Stimulated activated naive B cell treated with anti-CD40 and anti-IgM and Interleukin-4, amounts not matched to agents 10 μg/mL and 1 μg/mL and 100 μg/mL, for 72 hours (primary cell): ENCODE data around the gene SLC9C2.
"Not testable (repeated sequence)": the region's sequence is repeated elsewhere in the genome, so short reads cannot be mapped to it uniquely, and the experiment has no call there.

ENCODE experiments used
- ATAC-seq, 2 donors: fragments of 150-1000 bp; cut with Tn5 transposase; replicated peaks; 2 replicates each; pipeline ENCODE4 v1.10.0; 2021; ENCODE audit warnings: moderate library complexity in 1 of 2
- DNase-seq: peaks from one replicate; pipeline ENCODE4 v3.0.0; 2021
- H3K27ac Mint-ChIP-seq: one replicate; pipeline ENCODE4 v1.8.0; 2022; ENCODE audit warnings: mild to moderate bottlenecking, mixed read lengths
- H3K27me3 Mint-ChIP-seq, 2 donors: one replicate each; pipeline ENCODE4 v1.8.0; 2022; ENCODE audit warnings: mixed read lengths in 2 of 2
- H3K36me3 Mint-ChIP-seq, 2 donors: one replicate each; pipeline ENCODE4 v1.8.0; 2022; ENCODE audit warnings: mixed read lengths in 2 of 2, mild to moderate bottlenecking in 1 of 2
- H3K4me1 Mint-ChIP-seq, 2 donors: one replicate each; pipeline ENCODE4 v1.8.0; 2022; ENCODE audit warnings: mixed read lengths in 2 of 2, mild to moderate bottlenecking in 1 of 2
- H3K4me3 Mint-ChIP-seq, 2 donors: one replicate each; pipeline ENCODE4 v1.8.0; 2022; ENCODE audit warnings: mild to moderate bottlenecking in 2 of 2, mixed read lengths in 2 of 2, moderate library complexity in 1 of 2
- H3K9me3 Mint-ChIP-seq, 2 donors: one replicate each; pipeline ENCODE4 v1.8.0; 2022; ENCODE audit warnings: mixed read lengths in 2 of 2, mild to moderate bottlenecking in 1 of 2

The SLC9C2 gene

GRCh38 chr1:173603056-173603591 is at the start of gene SLC9C2:
TSS of gene SLC9C2 (minus strand) at chr1:173603072. CDS start at chr1:173601776, 1,296 bp downstream.
- Mint-ChIP-seq H3K27ac (no peak within 1 kb of the TSS), H3K9me3 (no peaks in the 10 kb centered on the region), H3K27me3 (peaks cover 3 to 7% of the 10 kb centered on the region in 2 donors), H3K4me3 (no peak within 1 kb of the TSS), H3K36me3 (no peaks in the 10 kb centered on the region), H3K4me1 (peaks cover 9 to 15% of the 10 kb centered on the region in 2 donors)
- no peak for ATAC-seq
- DNase-seq: no peak

GRCh38 chr1:173648880-173649605 is 46.2 kb upstream of the SLC9C2 start:
- no peak overlapping the region for H3K27ac Mint-ChIP-seq
- H3K9me3 Mint-ChIP-seq: peaks cover 3 to 4% of the 10 kb centered on the region in 2 donors
- H3K4me1 Mint-ChIP-seq: no peaks in the 10 kb centered on the region
- no peak for DNase-seq
- no peak for ATAC-seq
- H3K36me3 Mint-ChIP-seq: no peaks in the 10 kb centered on the region
- peaks cover 15 to 23% of the 10 kb centered on the region in 2 donors for H3K27me3 Mint-ChIP-seq
- H3K4me3 Mint-ChIP-seq: no peak overlapping the region

- H3K9me3 Mint-ChIP-seq: peaks cover 2 to 5% of the 10 kb centered on the region in 2 donors
- no peak overlapping the region for H3K27ac Mint-ChIP-seq
- peaks cover 3 to 6% of the 10 kb centered on the region in 2 donors for H3K27me3 Mint-ChIP-seq
- no peaks in the 10 kb centered on the region for H3K4me1 Mint-ChIP-seq
- H3K36me3 Mint-ChIP-seq: no peaks in the 10 kb centered on the region
- no peak for DNase-seq
- ATAC-seq: no peak
- no peak overlapping the region for H3K4me3 Mint-ChIP-seq
These were observed 43.8 kb upstream of the SLC9C2 start for GRCh38 chr1:173646656-173647055.

- not testable (repeated sequence) for H3K36me3 Mint-ChIP-seq, H3K4me3 Mint-ChIP-seq, H3K9me3 Mint-ChIP-seq, H3K4me1 Mint-ChIP-seq, H3K27ac Mint-ChIP-seq, ATAC-seq, DNase-seq, H3K27me3 Mint-ChIP-seq
These were observed 39.7 kb upstream of the SLC9C2 start for GRCh38 chr1:173642450-173643139.

GRCh38 chr1:173639102-173639501 is 36.2 kb upstream of the SLC9C2 start:
- no peak overlapping the region for H3K4me3 Mint-ChIP-seq
- no peak for ATAC-seq
- no peaks in the 10 kb centered on the region for H3K36me3 Mint-ChIP-seq
- no peak for DNase-seq
- H3K27ac Mint-ChIP-seq: no peak overlapping the region
- peaks cover 0 to 13% of the 10 kb centered on the region in 2 donors for H3K27me3 Mint-ChIP-seq
- no peaks in the 10 kb centered on the region for H3K4me1 Mint-ChIP-seq
- peaks cover 9 to 10% of the 10 kb centered on the region in 2 donors for H3K9me3 Mint-ChIP-seq

GRCh38 chr1:173638043-173639021 is 35.5 kb upstream of the SLC9C2 start:
- no peaks in the 10 kb centered on the region for H3K4me1 Mint-ChIP-seq
- ATAC-seq: no peak
- H3K27me3 Mint-ChIP-seq: peaks cover 0 to 13% of the 10 kb centered on the region in 2 donors

GRCh38 chr1:173637236-173638042 is 34.6 kb upstream of the SLC9C2 start:
- not testable (repeated sequence) for DNase-seq, H3K36me3 Mint-ChIP-seq, H3K27ac Mint-ChIP-seq, ATAC-seq, H3K4me3 Mint-ChIP-seq, H3K4me1 Mint-ChIP-seq
- Mint-ChIP-seq H3K27me3 (peaks cover 3 to 15% of the 10 kb centered on the region in 2 donors), H3K9me3 (peaks cover 9 to 10% of the 10 kb centered on the region in 2 donors)

More at GRCh38 chr1:173638043-173639021, 35.5 kb upstream of the SLC9C2 start:
- no peak for DNase-seq
- no peak overlapping the region for H3K4me3 Mint-ChIP-seq
- no peak overlapping the region for H3K27ac Mint-ChIP-seq
- no peaks in the 10 kb centered on the region for H3K36me3 Mint-ChIP-seq
- peaks cover 9 to 12% of the 10 kb centered on the region in 2 donors for H3K9me3 Mint-ChIP-seq

GRCh38 chr1:173635116-173635515 is 32.2 kb upstream of the SLC9C2 start, which contains the start of gene TEX50:
TSS of gene TEX50 (plus strand) at chr1:173635338. CDS start at chr1:173635522, 184 bp downstream.
- Mint-ChIP-seq H3K4me3 (no peak within 1 kb of the TSS), H3K27me3 (peaks cover 12 to 18% of the 10 kb centered on the region in 2 donors), H3K9me3 (peaks cover 9 to 10% of the 10 kb centered on the region in 2 donors), H3K4me1 (no peaks in the 10 kb centered on the region), H3K36me3 (no peaks in the 10 kb centered on the region), H3K27ac (no peak within 1 kb of the TSS)
- ATAC-seq (no peak), DNase-seq (no peak)

- Mint-ChIP-seq H3K4me1 (no peaks in the 10 kb centered on the region), H3K4me3 (no peak overlapping the region), H3K27ac (no peak overlapping the region), H3K36me3 (no peaks in the 10 kb centered on the region), H3K27me3 (peaks cover 25 to 27% of the 10 kb centered on the region in 2 donors), H3K9me3 (peaks cover 0 to 2% of the 10 kb centered on the region in 2 donors)
- DNase-seq (no peak), ATAC-seq (no peak)
These were observed 26.0 kb upstream of the SLC9C2 start for GRCh38 chr1:173628888-173629287.

GRCh38 chr1:173627269-173627668 is 24.4 kb upstream of the SLC9C2 start:
- Mint-ChIP-seq H3K4me1 (no peaks in the 10 kb centered on the region), H3K27ac (no peak overlapping the region), H3K4me3 (no peak overlapping the region), H3K9me3 (peaks cover 5 to 10% of the 10 kb centered on the region in 2 donors), H3K36me3 (peaks cover 2 to 6% of the 10 kb centered on the region in 2 donors), H3K27me3 (peaks cover 22 to 29% of the 10 kb centered on the region in 2 donors)
- DNase-seq (no peak), ATAC-seq (no peak)

- Mint-ChIP-seq H3K36me3 (peaks cover 7 to 22% of the 10 kb centered on the region in 2 donors), H3K27ac (no peak overlapping the region), H3K4me3 (no peak overlapping the region), H3K4me1 (no peaks in the 10 kb centered on the region), H3K9me3 (peaks cover 34 to 44% of the 10 kb centered on the region in 2 donors), H3K27me3 (peaks cover 25 to 35% of the 10 kb centered on the region in 2 donors)
- no peak for DNase-seq
- ATAC-seq: no peak
These were observed 14.0 kb upstream of the SLC9C2 start for GRCh38 chr1:173616859-173617258.

GRCh38 chr1:173613086-173613485 is 10.2 kb upstream of the SLC9C2 start:
- not testable (repeated sequence) for H3K4me1 Mint-ChIP-seq, H3K27me3 Mint-ChIP-seq, H3K4me3 Mint-ChIP-seq

More at GRCh38 chr1:173613086-173613485, 10.2 kb upstream of the SLC9C2 start:
- not testable (repeated sequence) for DNase-seq, ATAC-seq, H3K36me3 Mint-ChIP-seq, H3K27ac Mint-ChIP-seq
- H3K9me3 Mint-ChIP-seq: peaks cover 12 to 14% of the 10 kb centered on the region in 2 donors
